ENCODE measurements around the gene AKR1B1.

AKR1B1 gene

GRCh38 chr7:134442441-134443220 is 16.3 kb downstream of the AKR1B1 start:
- Mint-ChIP-seq H3K9me3 (peaks cover 0 to 8% of the 10 kb centered on the region in 2 donors), H3K4me3 (no peak overlapping the region), H3K27me3 (no peaks in the 10 kb centered on the region), H3K27ac (peak overlapping the region in 1 of 2 donors; percentile 52), H3K4me1 (no peaks in the 10 kb centered on the region)
- ATAC-seq (no peak), DNase-seq (no peak)

GRCh38 chr7:134441264-134441663 is 17.6 kb downstream of the AKR1B1 start:
- DNase-seq (no peak), ATAC-seq (no peak)
- H3K27ac Mint-ChIP-seq = no peak overlapping the region
- no peaks in the 10 kb centered on the region for H3K4me1 Mint-ChIP-seq
- no peaks in the 10 kb centered on the region for H3K27me3 Mint-ChIP-seq
- peaks cover 0 to 8% of the 10 kb centered on the region in 2 donors for H3K9me3 Mint-ChIP-seq
- H3K4me3 Mint-ChIP-seq = no peak overlapping the region

DNA sequence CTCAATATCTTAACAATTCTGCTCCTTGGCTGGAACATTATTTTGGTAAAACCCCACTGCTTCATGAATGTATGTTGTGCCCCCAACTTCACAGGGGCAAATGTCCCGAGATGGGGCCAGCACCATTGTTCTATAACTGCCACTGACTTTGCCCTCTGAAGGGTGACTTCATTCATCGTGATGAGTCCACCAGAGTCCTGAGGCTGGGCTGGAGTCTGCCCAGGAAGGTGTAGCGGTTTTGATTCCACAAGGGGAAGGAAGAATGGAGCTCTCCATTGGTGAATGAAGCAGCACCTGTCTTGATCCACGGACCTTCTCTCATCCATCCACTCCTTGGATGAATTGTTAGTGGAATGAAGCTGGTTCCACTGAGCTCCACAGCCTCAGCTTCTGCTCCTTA is 18.4 kb downstream of the AKR1B1 start:
- H3K27ac Mint-ChIP-seq = no peak overlapping the region
- no peaks in the 10 kb centered on the region for H3K27me3 Mint-ChIP-seq
- H3K4me3 Mint-ChIP-seq = no peak overlapping the region
- DNase-seq (no peak), ATAC-seq (no peak)
- no peaks in the 10 kb centered on the region for H3K4me1 Mint-ChIP-seq
- peaks cover 0 to 8% of the 10 kb centered on the region in 2 donors for H3K9me3 Mint-ChIP-seq

GRCh38 chr7:134440067-134440466 is 18.8 kb downstream of the AKR1B1 start:
- DNase-seq = no peak
- ATAC-seq = no peak
- Mint-ChIP-seq H3K4me1 (no peaks in the 10 kb centered on the region), H3K27ac (no peak overlapping the region), H3K4me3 (no peak overlapping the region), H3K9me3 (peaks cover 0 to 8% of the 10 kb centered on the region in 2 donors), H3K27me3 (no peaks in the 10 kb centered on the region)

DNA sequence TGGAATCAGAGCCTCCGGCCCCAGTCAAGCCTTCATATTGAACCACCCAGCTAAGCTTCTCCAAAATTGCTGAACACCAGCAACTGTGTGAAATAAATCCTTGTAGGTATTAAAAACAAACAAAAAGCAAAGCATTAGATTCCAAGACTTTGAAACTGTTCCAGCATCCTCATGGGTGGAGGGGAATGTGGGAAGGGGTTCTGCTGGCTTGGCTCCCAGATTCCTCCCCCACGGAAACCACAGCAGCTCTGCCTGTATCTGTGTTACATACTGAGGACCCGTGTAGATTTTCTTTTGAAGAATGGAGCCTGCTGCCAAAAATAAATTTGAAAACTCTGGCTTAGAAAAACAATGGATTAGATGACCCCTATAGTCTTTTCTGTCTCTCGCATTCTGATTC is 20.0 kb downstream of the AKR1B1 start:
- Mint-ChIP-seq H3K4me3 (no peak overlapping the region), H3K27ac (no peak overlapping the region), H3K4me1 (no peaks in the 10 kb centered on the region), H3K9me3 (peaks cover 0 to 8% of the 10 kb centered on the region in 2 donors), H3K27me3 (no peaks in the 10 kb centered on the region)
- ATAC-seq (no peak), DNase-seq (no peak)

- DNase-seq = no peak
- no peaks in the 10 kb centered on the region for H3K27me3 Mint-ChIP-seq
- peaks cover 20% of the 10 kb centered on the region for H3K4me1 Mint-ChIP-seq
- H3K9me3 Mint-ChIP-seq = peaks cover 0 to 8% of the 10 kb centered on the region in 2 donors
- no peak for ATAC-seq
- peak overlapping the region in 1 of 2 donors; percentile 42 for H3K27ac Mint-ChIP-seq
- no peak overlapping the region for H3K4me3 Mint-ChIP-seq
These were observed 23.6 kb downstream of the AKR1B1 start for GRCh38 chr7:134435161-134435920.

DNA sequence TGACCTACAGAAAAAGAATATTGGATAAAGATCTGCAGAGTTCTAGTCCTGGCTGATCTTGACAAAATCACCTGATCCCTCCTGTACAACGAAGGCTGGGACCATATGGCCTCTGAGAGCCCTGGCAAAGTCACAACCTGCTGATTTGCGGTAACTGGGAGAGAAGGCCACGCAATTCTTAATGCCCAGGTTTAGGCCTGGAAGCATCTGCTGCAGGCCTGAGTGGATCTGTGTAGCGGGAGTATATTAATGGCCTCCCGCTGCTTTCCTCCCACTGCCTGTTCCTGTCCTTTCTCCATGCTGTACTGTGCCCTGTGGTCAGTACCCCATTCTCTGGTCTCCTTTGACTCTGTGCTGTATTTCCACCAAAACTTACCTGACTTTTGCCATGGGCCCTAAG is 24.2 kb downstream of the AKR1B1 start:
- H3K4me3 Mint-ChIP-seq = no peak overlapping the region
- H3K27ac Mint-ChIP-seq = no peak overlapping the region
- H3K27me3 Mint-ChIP-seq = no peaks in the 10 kb centered on the region
- ATAC-seq (no peak), DNase-seq (no peak)
- peaks cover 0 to 8% of the 10 kb centered on the region in 2 donors for H3K9me3 Mint-ChIP-seq
- peaks cover 20% of the 10 kb centered on the region for H3K4me1 Mint-ChIP-seq

DNA sequence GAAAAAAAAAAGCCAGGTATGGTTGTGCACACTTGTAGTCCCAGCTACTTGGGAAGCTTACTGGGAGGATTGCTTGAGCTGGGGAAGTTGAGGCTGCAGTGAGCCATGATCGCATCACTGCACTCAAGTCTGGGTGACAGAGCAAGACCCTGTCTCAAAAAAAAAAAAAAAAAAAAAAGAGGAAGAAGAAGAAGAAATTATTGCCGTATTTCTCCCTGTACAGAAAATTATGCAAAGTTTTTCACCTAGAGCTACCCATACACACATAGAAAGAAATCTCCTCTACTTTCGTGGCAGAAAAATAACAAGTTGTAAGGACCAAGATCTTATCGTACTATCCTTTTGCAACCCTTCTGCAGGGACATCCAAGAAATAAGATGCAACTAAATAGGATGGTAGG is 25.5 kb downstream of the AKR1B1 start:
- peaks cover 0 to 2% of the 10 kb centered on the region in 2 donors for H3K9me3 Mint-ChIP-seq
- ATAC-seq = no peak
- H3K27ac Mint-ChIP-seq = no peak overlapping the region
- H3K27me3 Mint-ChIP-seq = no peaks in the 10 kb centered on the region
- H3K4me1 Mint-ChIP-seq = peaks cover 20% of the 10 kb centered on the region
- no peak for DNase-seq
- H3K4me3 Mint-ChIP-seq = no peak overlapping the region

DNA sequence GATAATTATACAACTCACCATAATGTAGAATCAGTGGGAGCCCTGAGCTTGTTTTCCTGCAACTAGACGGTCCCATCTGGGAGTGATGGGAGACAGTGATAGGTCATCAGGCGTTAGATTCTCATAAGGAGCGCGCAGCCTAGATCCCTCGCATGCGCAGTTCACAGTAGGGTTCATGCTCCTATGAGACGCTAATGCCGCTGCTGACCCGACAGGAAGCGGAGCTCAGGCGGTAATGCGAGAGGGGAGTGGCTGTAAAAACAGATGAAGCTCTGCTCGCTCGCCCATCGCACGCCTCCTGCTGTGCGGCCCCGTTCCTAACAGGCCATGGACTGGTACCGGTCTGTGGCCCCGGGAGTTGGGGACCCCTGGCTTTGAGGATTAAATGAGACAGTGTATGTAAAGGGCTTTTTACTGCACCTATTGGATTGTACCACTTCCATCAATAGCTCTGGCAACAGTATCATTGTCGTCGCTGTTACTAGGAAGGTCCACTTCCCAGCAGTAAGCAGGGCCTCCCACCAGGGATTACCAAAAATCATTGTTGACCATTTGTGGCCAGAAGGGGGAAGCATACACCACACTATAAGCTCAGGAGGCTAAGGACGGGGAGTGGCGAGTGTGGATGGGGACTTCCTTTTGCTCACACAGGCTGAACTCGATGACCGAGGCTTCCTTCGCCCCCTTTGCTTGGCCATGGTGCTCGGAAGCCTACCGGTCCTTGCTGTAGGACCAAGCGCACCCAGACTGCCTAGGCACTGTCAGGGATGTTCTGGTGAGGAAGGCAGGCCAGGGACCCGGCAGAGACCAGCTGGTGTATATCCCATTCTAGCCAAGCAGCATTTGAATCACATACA is 26.4 kb downstream of the AKR1B1 start:
- H3K27ac Mint-ChIP-seq = peak overlapping the region; percentile 12 to 80

DNA sequence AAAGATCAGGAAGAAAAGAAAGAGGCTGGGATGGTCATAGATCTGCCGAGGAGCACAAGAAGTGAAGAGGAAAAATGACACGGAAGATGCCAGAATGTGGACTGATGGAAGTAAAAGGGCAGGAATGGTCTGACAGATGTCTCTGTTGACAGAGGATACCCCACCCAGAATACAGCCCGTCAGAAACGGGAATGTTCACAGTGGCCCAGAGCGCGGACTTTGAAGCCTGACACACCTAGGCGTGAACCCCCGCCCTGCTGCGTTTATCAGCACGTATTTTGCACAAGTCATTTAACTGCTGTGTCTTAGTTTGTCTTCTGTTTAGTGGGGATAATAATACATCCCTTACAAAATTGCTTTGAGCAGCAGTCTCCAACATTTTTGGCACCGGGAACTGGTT is 27.1 kb downstream of the AKR1B1 start:
- H3K9me3 Mint-ChIP-seq = no peaks in the 10 kb centered on the region
- ATAC-seq = no peak
- no peaks in the 10 kb centered on the region for H3K27me3 Mint-ChIP-seq
- DNase-seq = no peak
- H3K4me1 Mint-ChIP-seq = peaks cover 20% of the 10 kb centered on the region
- peak overlapping the region; percentile 72 to 86 for H3K27ac Mint-ChIP-seq
- peak overlapping the region; percentile 76 to 87 for H3K4me3 Mint-ChIP-seq

More for the DNA sequence above, 26.4 kb downstream of the AKR1B1 start:
- Mint-ChIP-seq H3K4me1 (peaks cover 20% of the 10 kb centered on the region), H3K9me3 (no peaks in the 10 kb centered on the region), H3K27me3 (no peaks in the 10 kb centered on the region), H3K4me3 (peak overlapping the region; percentile 82 to 87)
- ATAC-seq = peak; percentile 95
- DNase-seq = peak; percentile 77 to 87

DNA sequence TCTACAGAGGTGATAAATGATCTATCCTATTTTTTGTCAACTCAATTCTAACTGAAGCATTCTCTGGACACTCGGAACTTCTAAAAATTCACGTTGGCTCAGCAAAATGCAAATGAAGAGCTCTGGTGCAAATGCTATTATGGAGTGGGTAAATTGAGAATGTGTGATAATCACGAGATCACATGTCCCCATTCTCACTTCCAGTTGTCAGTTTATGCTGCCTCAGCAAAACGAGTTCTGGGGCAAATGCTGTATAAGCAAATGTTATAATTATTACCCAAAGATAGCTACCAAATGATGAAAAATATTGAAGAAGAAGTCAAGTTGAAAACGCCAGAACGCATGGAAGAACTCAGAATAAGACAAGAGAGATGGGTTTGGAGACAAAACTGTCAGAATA is 29.4 kb downstream of the AKR1B1 start:
- no peak for ATAC-seq
- H3K9me3 Mint-ChIP-seq = no peaks in the 10 kb centered on the region
- peaks cover 29% of the 10 kb centered on the region for H3K4me1 Mint-ChIP-seq
- H3K4me3 Mint-ChIP-seq = no peak overlapping the region
- no peaks in the 10 kb centered on the region for H3K27me3 Mint-ChIP-seq
- H3K27ac Mint-ChIP-seq = no peak overlapping the region
- no peak for DNase-seq

- Mint-ChIP-seq H3K9me3 (no peaks in the 10 kb centered on the region), H3K27me3 (peaks cover 2% of the 10 kb centered on the region), H3K4me3 (no peak overlapping the region), H3K27ac (no peak overlapping the region), H3K4me1 (peaks cover 29% of the 10 kb centered on the region)
- ATAC-seq = no peak
- DNase-seq = no peak
These were observed 30.0 kb downstream of the AKR1B1 start for GRCh38 chr7:134428942-134429341.

GRCh38 chr7:134427896-134428295 is 31.0 kb downstream of the AKR1B1 start:
- H3K9me3 Mint-ChIP-seq = no peaks in the 10 kb centered on the region
- H3K4me3 Mint-ChIP-seq = no peak overlapping the region
- DNase-seq (no peak), ATAC-seq (no peak)
- H3K4me1 Mint-ChIP-seq = peaks cover 23% of the 10 kb centered on the region
- H3K27me3 Mint-ChIP-seq = peaks cover 7% of the 10 kb centered on the region
- no peak overlapping the region for H3K27ac Mint-ChIP-seq

DNA sequence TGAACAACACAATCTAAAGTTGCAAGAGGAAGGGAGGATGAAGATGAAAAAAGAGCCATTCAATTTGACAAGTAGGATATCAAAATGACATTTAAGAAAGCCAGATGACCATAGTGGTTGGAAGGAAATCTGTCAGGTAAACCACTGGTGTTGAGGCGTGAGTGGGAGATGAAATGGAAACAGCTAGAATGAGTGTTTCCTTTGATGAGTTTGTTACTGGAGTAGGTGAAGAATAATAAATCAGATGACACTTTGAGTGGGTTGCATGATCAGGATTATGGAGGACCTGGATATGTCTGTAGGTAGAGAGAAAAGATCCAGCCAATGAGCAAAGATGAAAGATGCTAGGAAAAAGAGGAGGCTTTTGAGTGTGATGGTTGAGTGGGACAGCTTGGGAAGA is 33.1 kb downstream of the AKR1B1 start:
- DNase-seq = no peak
- peaks cover 9% of the 10 kb centered on the region for H3K4me1 Mint-ChIP-seq
- no peak for ATAC-seq
- no peak overlapping the region for H3K27ac Mint-ChIP-seq
- H3K9me3 Mint-ChIP-seq = no peaks in the 10 kb centered on the region
- peaks cover 19% of the 10 kb centered on the region for H3K27me3 Mint-ChIP-seq
- H3K4me3 Mint-ChIP-seq = no peak overlapping the region

GRCh38 chr7:134422638-134423037 is 36.3 kb downstream of the AKR1B1 start:
- Mint-ChIP-seq H3K27me3 (peaks cover 28% of the 10 kb centered on the region), H3K4me1 (peaks cover 9% of the 10 kb centered on the region), H3K27ac (no peak overlapping the region), H3K9me3 (no peaks in the 10 kb centered on the region), H3K4me3 (no peak overlapping the region)
- no peak for DNase-seq
- no peak for ATAC-seq
